Suprapubic skin (tissue), 3 donors: ENCODE measurements around the gene NQO1.

Source experiments
- CTCF ChIP-seq, 2 donors: fragments of 200-600 bp in 1 of 2; fragments of 450-650 bp in 1 of 2; sonication (generic) in 1 of 2; IDR thresholded peaks; one replicate each; pipeline ENCODE4 v1.5.1; 2016 to 2019; ENCODE audit warnings: antibody characterized with exemption in 2 of 2, mild to moderate bottlenecking in 1 of 2, moderate library complexity in 1 of 2
- POLR2A ChIP-seq, 2 donors: fragments of 450-650 bp; IDR thresholded peaks; one replicate each; pipeline ENCODE4 v1.6.1; 2017; ENCODE audit warnings: antibody characterized with exemption in 2 of 2, mild to moderate bottlenecking in 2 of 2, moderate library complexity in 2 of 2

DNA sequence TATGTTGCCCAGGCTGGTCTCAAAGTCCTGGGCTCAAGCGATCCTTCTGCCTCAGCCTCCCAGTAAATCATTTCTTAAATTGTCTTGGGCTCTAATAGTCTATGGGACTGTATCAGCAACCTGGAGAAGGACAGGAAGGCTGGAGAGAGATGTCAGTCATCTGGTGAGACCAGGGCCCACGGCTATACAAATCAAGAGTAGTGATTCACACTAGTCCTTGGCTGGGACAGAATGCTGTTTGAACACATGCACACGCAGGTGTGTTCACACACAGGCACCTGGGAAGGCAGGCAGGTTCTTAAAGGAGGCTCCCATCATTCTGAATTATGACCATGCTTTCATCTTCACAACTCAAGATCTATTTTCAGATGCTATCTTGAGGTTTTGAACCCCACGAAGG is 14.1 kb downstream of the NQO1 start:
- TF ChIP-seq CTCF (IDR thresholded peaks at IDR 0.05) (no peak), POLR2A (IDR thresholded peaks at IDR 0.05) (no peak)
